Stimulated activated CD8-positive, alpha-beta memory T cell treated with anti-CD3 and anti-CD28 coated beads, Interleukin-4, amount 100 ng/mL, for 4 hours (primary cell): Measurements from ENCODE around the gene CLEC3B.

Experiments
- DNase-seq, 2 donors: peaks; one replicate each; pipeline ENCODE4 v3.0.0-alpha.2; 2020; ENCODE audit warnings: low read depth in 2 of 2, low spot score in 1 of 2

Gene CLEC3B

GRCh38 chr3:45003406-45003805 lies 22.7 kb upstream of the CLEC3B start:
- no peak for DNase-seq

GRCh38 chr3:45003859-45004258 lies 22.2 kb upstream of the CLEC3B start:
- no peak for DNase-seq

- DNase-seq = no peak
Observed at GRCh38 chr3:45007091-45007490, 19.0 kb upstream of the CLEC3B start.

GRCh38 chr3:45008117-45008516 lies 18.0 kb upstream of the CLEC3B start:
- DNase-seq = no peak

GRCh38 chr3:45009868-45010267 lies 16.2 kb upstream of the CLEC3B start:
- no peak for DNase-seq

GRCh38 chr3:45010811-45011333 lies 15.2 kb upstream of the CLEC3B start:
- no peak for DNase-seq

- DNase-seq = no peak
Observed at GRCh38 chr3:45011756-45012508, 14.2 kb upstream of the CLEC3B start.

- no peak for DNase-seq
Observed at GRCh38 chr3:45012577-45012976, 13.5 kb upstream of the CLEC3B start.

GRCh38 chr3:45016916-45017315 lies 9.2 kb upstream of the CLEC3B start:
- DNase-seq = no peak

GRCh38 chr3:45017821-45018220 lies 8.3 kb upstream of the CLEC3B start:
- no peak for DNase-seq

GRCh38 chr3:45020534-45020933 lies 5.6 kb upstream of the CLEC3B start:
- no peak for DNase-seq

- no peak for DNase-seq
Observed at GRCh38 chr3:45021524-45022297, 4.4 kb upstream of the CLEC3B start.

- no peak for DNase-seq
Observed at GRCh38 chr3:45023675-45024074, 2.4 kb upstream of the CLEC3B start.

GRCh38 chr3:45024542-45025255 lies 1.4 kb upstream of the CLEC3B start:
- DNase-seq = no peak

- DNase-seq = no peak
Observed at GRCh38 chr3:45026957-45027356, 854 bp downstream of the CLEC3B start.

GRCh38 chr3:45027441-45027840 lies 1.3 kb downstream of the CLEC3B start:
- DNase-seq = no peak

GRCh38 chr3:45029216-45029615 lies 3.1 kb downstream of the CLEC3B start:
- DNase-seq = no peak

GRCh38 chr3:45029661-45030060 lies 3.6 kb downstream of the CLEC3B start:
- no peak for DNase-seq

- DNase-seq = no peak
Observed at GRCh38 chr3:45031531-45031930, 5.4 kb downstream of the CLEC3B start.

- no peak for DNase-seq
Observed at GRCh38 chr3:45032113-45032512, 6.0 kb downstream of the CLEC3B start.

- DNase-seq = no peak
Observed at GRCh38 chr3:45033791-45034190, 7.7 kb downstream of the CLEC3B start.
